ENCODE results near the gene CCM2L.

CCM2L gene

GRCh38 chr20:32010101-32010500, at the start of gene CCM2L:
Gene CCM2L (plus strand): TSS chr20:32010438. CDS start chr20:32010455, 17 bp downstream.
- DNase-seq, result no peak

- DNase-seq, result no peak
Measured at GRCh38 chr20:31962761-31963160, 47.5 kb upstream of the CCM2L start.

- DNase-seq, result no peak
Measured at GRCh38 chr20:31963889-31964288, 46.3 kb upstream of the CCM2L start.

- DNase-seq, result no peak
Measured at GRCh38 chr20:31966991-31967655, 43.1 kb upstream of the CCM2L start.

GRCh38 chr20:31967830-31968249, 42.4 kb upstream of the CCM2L start, which contains the start of gene XKR7:
Gene XKR7 (plus strand): TSS chr20:31968151. CDS start chr20:31968176, 25 bp downstream.
- peak; percentile 53 for DNase-seq

DNA sequence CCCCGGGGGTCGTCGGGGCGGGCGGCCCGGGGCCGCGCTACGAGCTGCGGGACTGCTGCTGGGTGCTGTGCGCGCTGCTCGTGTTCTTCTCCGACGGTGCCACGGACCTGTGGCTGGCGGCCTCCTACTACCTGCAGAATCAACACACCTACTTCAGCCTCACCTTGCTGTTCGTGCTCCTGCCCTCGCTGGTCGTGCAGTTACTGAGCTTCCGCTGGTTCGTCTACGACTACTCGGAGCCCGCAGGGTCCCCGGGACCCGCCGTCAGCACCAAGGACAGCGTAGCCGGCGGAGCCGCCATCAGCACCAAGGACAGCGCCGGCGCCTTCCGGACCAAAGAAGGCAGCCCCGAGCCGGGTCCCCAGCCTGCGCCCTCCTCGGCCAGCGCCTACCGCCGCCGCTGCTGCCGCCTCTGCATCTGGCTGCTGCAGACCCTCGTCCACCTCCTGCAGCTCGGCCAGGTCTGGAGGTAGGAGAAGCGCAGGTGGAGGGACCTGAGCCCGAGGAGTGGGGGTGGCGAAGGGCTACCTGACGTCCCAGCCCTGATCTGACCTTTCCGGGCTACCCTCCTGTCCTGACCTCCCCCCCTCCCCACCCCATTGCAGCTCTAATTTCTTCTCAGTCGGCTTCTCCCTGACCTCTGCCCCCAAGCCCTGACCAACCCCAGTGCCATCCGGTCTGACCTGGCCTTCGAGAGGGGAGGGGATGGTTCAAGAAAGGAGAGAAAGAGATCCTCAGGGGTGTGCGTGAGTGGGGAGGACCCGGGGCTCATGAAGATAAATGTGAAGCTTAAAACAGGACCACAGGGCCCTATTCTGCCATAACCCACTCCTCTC, 41.7 kb upstream of the CCM2L start:
- DNase-seq, result peak; percentile 67

- DNase-seq, result no peak
Measured at GRCh38 chr20:31969991-31970390, 40.2 kb upstream of the CCM2L start.

- no peak for DNase-seq
Measured at GRCh38 chr20:31972471-31973021, 37.7 kb upstream of the CCM2L start.

- no peak for DNase-seq
Measured at GRCh38 chr20:31974296-31974695, 35.9 kb upstream of the CCM2L start.

- no peak for DNase-seq
Measured at GRCh38 chr20:31974951-31975487, 35.2 kb upstream of the CCM2L start.

- no peak for DNase-seq
Measured at GRCh38 chr20:31975874-31976273, 34.4 kb upstream of the CCM2L start.

- DNase-seq, result no peak
Measured at GRCh38 chr20:31977080-31977479, 33.2 kb upstream of the CCM2L start.

- DNase-seq, result no peak
Measured at GRCh38 chr20:31979713-31980426, 30.4 kb upstream of the CCM2L start.

GRCh38 chr20:31981784-31982183, 28.5 kb upstream of the CCM2L start:
- DNase-seq, result no peak

GRCh38 chr20:31984981-31985471, 25.2 kb upstream of the CCM2L start:
- no peak for DNase-seq

GRCh38 chr20:31987744-31988143, 22.5 kb upstream of the CCM2L start:
- DNase-seq, result no peak

GRCh38 chr20:31988430-31989015, 21.7 kb upstream of the CCM2L start:
- no peak for DNase-seq

GRCh38 chr20:31989030-31989645, 21.1 kb upstream of the CCM2L start:
- no peak for DNase-seq

GRCh38 chr20:31990641-31991338, 19.4 kb upstream of the CCM2L start:
- no peak for DNase-seq

GRCh38 chr20:31991339-31991705, 18.9 kb upstream of the CCM2L start:
- DNase-seq, result no peak

DNA sequence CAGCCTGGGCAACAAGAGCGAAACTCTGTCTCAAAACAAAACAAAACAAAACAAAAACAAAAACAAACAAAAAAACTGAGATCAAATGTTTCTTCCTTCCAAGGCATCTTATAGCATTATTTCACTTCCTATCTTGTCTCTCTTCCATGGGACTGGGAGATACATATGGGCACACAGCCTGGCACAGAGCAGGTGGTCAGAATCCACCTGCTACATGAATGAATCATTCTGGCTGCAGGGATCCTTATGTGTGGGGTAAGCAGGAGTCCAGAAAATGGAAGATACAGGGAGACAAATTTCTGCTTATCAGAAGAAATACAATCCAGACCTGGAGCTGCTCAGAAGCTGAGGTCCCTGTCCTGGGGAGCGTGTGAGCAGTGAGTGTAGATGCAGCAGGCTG, 18.2 kb upstream of the CCM2L start:
- no peak for DNase-seq
